ENCODE data around the gene INPP5E.

DNA sequence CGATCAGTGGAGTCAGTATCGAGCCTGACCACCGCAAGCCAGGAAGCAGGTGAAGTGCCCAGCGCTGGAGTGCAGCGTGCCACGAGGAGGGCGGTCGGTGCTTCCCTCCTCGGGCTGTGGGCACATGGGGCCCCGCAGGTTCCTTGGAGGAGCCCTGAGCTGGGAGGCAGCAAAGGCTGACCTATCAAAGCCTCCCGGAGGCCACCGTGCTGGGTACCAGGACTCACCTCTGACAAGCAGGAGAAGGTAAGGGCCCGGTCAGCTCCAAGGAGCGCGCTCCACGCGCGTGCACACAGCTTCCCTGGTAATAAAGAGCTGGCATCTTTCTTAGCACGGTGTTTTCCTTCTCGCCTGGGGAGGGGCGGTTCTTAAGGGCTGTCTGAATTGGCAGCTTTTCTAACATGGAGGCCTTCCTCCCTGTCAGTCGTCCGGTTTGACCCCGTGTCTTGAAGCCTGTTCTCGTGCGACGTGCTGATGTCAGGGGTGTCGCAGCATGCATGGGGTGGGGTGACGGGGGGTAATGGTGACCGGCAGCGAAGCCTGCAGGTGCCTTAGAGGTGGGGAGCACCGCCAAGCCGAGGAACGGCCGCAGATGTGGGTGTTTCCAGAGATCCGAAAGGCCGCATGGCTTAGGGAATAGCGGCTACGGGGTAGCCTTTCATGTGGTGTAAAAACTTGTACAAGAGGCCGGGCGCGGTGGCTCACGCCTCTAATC, 16.1 kb downstream of the INPP5E start:
- TF ChIP-seq, protein P1, sequence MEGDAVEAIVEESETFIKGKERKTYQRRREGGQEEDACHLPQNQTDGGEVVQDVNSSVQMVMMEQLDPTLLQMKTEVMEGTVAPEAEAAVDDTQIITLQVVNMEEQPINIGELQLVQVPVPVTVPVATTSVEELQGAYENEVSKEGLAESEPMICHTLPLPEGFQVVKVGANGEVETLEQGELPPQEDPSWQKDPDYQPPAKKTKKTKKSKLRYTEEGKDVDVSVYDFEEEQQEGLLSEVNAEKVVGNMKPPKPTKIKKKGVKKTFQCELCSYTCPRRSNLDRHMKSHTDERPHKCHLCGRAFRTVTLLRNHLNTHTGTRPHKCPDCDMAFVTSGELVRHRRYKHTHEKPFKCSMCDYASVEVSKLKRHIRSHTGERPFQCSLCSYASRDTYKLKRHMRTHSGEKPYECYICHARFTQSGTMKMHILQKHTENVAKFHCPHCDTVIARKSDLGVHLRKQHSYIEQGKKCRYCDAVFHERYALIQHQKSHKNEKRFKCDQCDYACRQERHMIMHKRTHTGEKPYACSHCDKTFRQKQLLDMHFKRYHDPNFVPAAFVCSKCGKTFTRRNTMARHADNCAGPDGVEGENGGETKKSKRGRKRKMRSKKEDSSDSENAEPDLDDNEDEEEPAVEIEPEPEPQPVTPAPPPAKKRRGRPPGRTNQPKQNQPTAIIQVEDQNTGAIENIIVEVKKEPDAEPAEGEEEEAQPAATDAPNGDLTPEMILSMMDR (IDR thresholded peaks at IDR 0.05): no peak
- TF ChIP-seq POLR2A (IDR thresholded peaks at IDR 0.05): no peak
